ENCODE data around the gene ACOT12.

The ACOT12 gene

GRCh38 chr5:81398741-81399140 is 4.8 kb upstream of the ACOT12 start:
- Histone ChIP-seq H3K27me3 (ENCODE audit: control insufficient read depth, insufficient read depth, low read length) (peaks cover 13% of the 10 kb centered on the region), H3K4me3 (ENCODE audit: low read depth, low read length) (no peak overlapping the region), H3K9ac (ENCODE audit: low read length) (no peak overlapping the region), H3K36me3 (ENCODE audit: control insufficient read depth, insufficient read depth, low read length) (no peaks in the 10 kb centered on the region), H3K9me3 (ENCODE audit: control insufficient read depth, insufficient read depth, low read depth, low read length) (peaks cover 3% of the 10 kb centered on the region; the same call in 1 of the 2 replicates), H3K27ac (ENCODE audit: low read depth, low read length) (no peak overlapping the region), H3K4me1 (ENCODE audit: control insufficient read depth, insufficient read depth, low read length) (no peaks in the 10 kb centered on the region)

GRCh38 chr5:81397176-81397575 is 3.2 kb upstream of the ACOT12 start:
- H3K27ac ChIP-seq (ENCODE audit: low read depth, low read length) = no peak overlapping the region
- no peaks in the 10 kb centered on the region for H3K4me1 ChIP-seq (ENCODE audit: control insufficient read depth, insufficient read depth, low read length)
- peaks cover 3% of the 10 kb centered on the region; the same call in 1 of the 2 replicates for H3K9me3 ChIP-seq (ENCODE audit: control insufficient read depth, insufficient read depth, low read depth, low read length)
- no peaks in the 10 kb centered on the region for H3K36me3 ChIP-seq (ENCODE audit: control insufficient read depth, insufficient read depth, low read length)
- H3K4me3 ChIP-seq (ENCODE audit: low read depth, low read length) = no peak overlapping the region
- no peak overlapping the region for H3K9ac ChIP-seq (ENCODE audit: low read length)
- H3K27me3 ChIP-seq (ENCODE audit: control insufficient read depth, insufficient read depth, low read length) = peaks cover 20% of the 10 kb centered on the region

- Histone ChIP-seq H3K4me3 (ENCODE audit: low read depth, low read length) (no peak overlapping the region), H3K9ac (ENCODE audit: low read length) (no peak overlapping the region), H3K27ac (ENCODE audit: low read depth, low read length) (no peak overlapping the region), H3K4me1 (ENCODE audit: control insufficient read depth, insufficient read depth, low read length) (no peaks in the 10 kb centered on the region), H3K36me3 (ENCODE audit: control insufficient read depth, insufficient read depth, low read length) (no peaks in the 10 kb centered on the region), H3K9me3 (ENCODE audit: control insufficient read depth, insufficient read depth, low read depth, low read length) (peaks cover 3% of the 10 kb centered on the region; the same call in 1 of the 2 replicates), H3K27me3 (ENCODE audit: control insufficient read depth, insufficient read depth, low read length) (peaks cover 20% of the 10 kb centered on the region)
Observed at GRCh38 chr5:81395262-81395661, 1.3 kb upstream of the ACOT12 start.

GRCh38 chr5:81393430-81393782 is 528 bp downstream of the ACOT12 start:
- no peaks in the 10 kb centered on the region for H3K4me1 ChIP-seq (ENCODE audit: control insufficient read depth, insufficient read depth, low read length)
- H3K27me3 ChIP-seq (ENCODE audit: control insufficient read depth, insufficient read depth, low read length) = peaks cover 20% of the 10 kb centered on the region
- H3K27ac ChIP-seq (ENCODE audit: low read depth, low read length) = no peak overlapping the region
- H3K4me3 ChIP-seq (ENCODE audit: low read depth, low read length) = peak overlapping the region; percentile 56
- H3K36me3 ChIP-seq (ENCODE audit: control insufficient read depth, insufficient read depth, low read length) = no peaks in the 10 kb centered on the region
- no peak overlapping the region for H3K9ac ChIP-seq (ENCODE audit: low read length)
- H3K9me3 ChIP-seq (ENCODE audit: control insufficient read depth, insufficient read depth, low read depth, low read length) = peaks cover 3% of the 10 kb centered on the region; the same call in 1 of the 2 replicates

- Histone ChIP-seq H3K27ac (ENCODE audit: low read depth, low read length) (no peak overlapping the region), H3K36me3 (ENCODE audit: control insufficient read depth, insufficient read depth, low read length) (no peaks in the 10 kb centered on the region), H3K4me1 (ENCODE audit: control insufficient read depth, insufficient read depth, low read length) (no peaks in the 10 kb centered on the region)
Observed at GRCh38 chr5:81389025-81389424, 4.9 kb downstream of the ACOT12 start.

GRCh38 chr5:81388169-81388568 is 5.8 kb downstream of the ACOT12 start:
- H3K9ac ChIP-seq (ENCODE audit: low read length) = no peak overlapping the region
- H3K36me3 ChIP-seq (ENCODE audit: control insufficient read depth, insufficient read depth, low read length) = no peaks in the 10 kb centered on the region
- H3K27ac ChIP-seq (ENCODE audit: low read depth, low read length) = no peak overlapping the region
- no peaks in the 10 kb centered on the region for H3K9me3 ChIP-seq (ENCODE audit: control insufficient read depth, insufficient read depth, low read depth, low read length)
- no peaks in the 10 kb centered on the region for H3K4me1 ChIP-seq (ENCODE audit: control insufficient read depth, insufficient read depth, low read length)
- peaks cover 2% of the 10 kb centered on the region; the same call in 1 of the 2 replicates for H3K27me3 ChIP-seq (ENCODE audit: control insufficient read depth, insufficient read depth, low read length)
- H3K4me3 ChIP-seq (ENCODE audit: low read depth, low read length) = no peak overlapping the region

More at GRCh38 chr5:81389025-81389424, 4.9 kb downstream of the ACOT12 start:
- H3K4me3 ChIP-seq (ENCODE audit: low read depth, low read length) = no peak overlapping the region
- no peak overlapping the region for H3K9ac ChIP-seq (ENCODE audit: low read length)
- H3K9me3 ChIP-seq (ENCODE audit: control insufficient read depth, insufficient read depth, low read depth, low read length) = no peaks in the 10 kb centered on the region
- H3K27me3 ChIP-seq (ENCODE audit: control insufficient read depth, insufficient read depth, low read length) = peaks cover 7% of the 10 kb centered on the region

GRCh38 chr5:81383867-81384266 is 10.1 kb downstream of the ACOT12 start:
- Histone ChIP-seq H3K27ac (ENCODE audit: low read depth, low read length) (no peak overlapping the region), H3K9ac (ENCODE audit: low read length) (no peak overlapping the region), H3K4me1 (ENCODE audit: control insufficient read depth, insufficient read depth, low read length) (no peaks in the 10 kb centered on the region), H3K4me3 (ENCODE audit: low read depth, low read length) (no peak overlapping the region), H3K36me3 (ENCODE audit: control insufficient read depth, insufficient read depth, low read length) (no peaks in the 10 kb centered on the region), H3K9me3 (ENCODE audit: control insufficient read depth, insufficient read depth, low read depth, low read length) (no peaks in the 10 kb centered on the region), H3K27me3 (ENCODE audit: control insufficient read depth, insufficient read depth, low read length) (no peaks in the 10 kb centered on the region)

GRCh38 chr5:81371354-81371876 is 22.5 kb downstream of the ACOT12 start:
- no peaks in the 10 kb centered on the region for H3K27me3 ChIP-seq (ENCODE audit: control insufficient read depth, insufficient read depth, low read length)
- H3K4me3 ChIP-seq (ENCODE audit: low read depth, low read length) = no peak overlapping the region
- no peaks in the 10 kb centered on the region for H3K36me3 ChIP-seq (ENCODE audit: control insufficient read depth, insufficient read depth, low read length)
- H3K9ac ChIP-seq (ENCODE audit: low read length) = no peak overlapping the region
- H3K9me3 ChIP-seq (ENCODE audit: control insufficient read depth, insufficient read depth, low read depth, low read length) = no peaks in the 10 kb centered on the region
- H3K4me1 ChIP-seq (ENCODE audit: control insufficient read depth, insufficient read depth, low read length) = no peaks in the 10 kb centered on the region
- H3K27ac ChIP-seq (ENCODE audit: low read depth, low read length) = no peak overlapping the region

- Histone ChIP-seq H3K36me3 (ENCODE audit: control insufficient read depth, insufficient read depth, low read length) (no peaks in the 10 kb centered on the region), H3K9ac (ENCODE audit: low read length) (no peak overlapping the region), H3K27ac (ENCODE audit: low read depth, low read length) (no peak overlapping the region), H3K27me3 (ENCODE audit: control insufficient read depth, insufficient read depth, low read length) (no peaks in the 10 kb centered on the region), H3K9me3 (ENCODE audit: control insufficient read depth, insufficient read depth, low read depth, low read length) (no peaks in the 10 kb centered on the region), H3K4me1 (ENCODE audit: control insufficient read depth, insufficient read depth, low read length) (no peaks in the 10 kb centered on the region), H3K4me3 (ENCODE audit: low read depth, low read length) (no peak overlapping the region)
Observed at GRCh38 chr5:81370912-81371311, 23.0 kb downstream of the ACOT12 start.

- Histone ChIP-seq H3K9me3 (ENCODE audit: control insufficient read depth, insufficient read depth, low read depth, low read length) (no peaks in the 10 kb centered on the region), H3K36me3 (ENCODE audit: control insufficient read depth, insufficient read depth, low read length) (no peaks in the 10 kb centered on the region), H3K27me3 (ENCODE audit: control insufficient read depth, insufficient read depth, low read length) (no peaks in the 10 kb centered on the region), H3K9ac (ENCODE audit: low read length) (no peak overlapping the region), H3K4me3 (ENCODE audit: low read depth, low read length) (no peak overlapping the region), H3K27ac (ENCODE audit: low read depth, low read length) (no peak overlapping the region), H3K4me1 (ENCODE audit: control insufficient read depth, insufficient read depth, low read length) (no peaks in the 10 kb centered on the region)
Observed at GRCh38 chr5:81365541-81365940, 28.4 kb downstream of the ACOT12 start.

- Histone ChIP-seq H3K9ac (ENCODE audit: low read length) (no peak overlapping the region), H3K36me3 (ENCODE audit: control insufficient read depth, insufficient read depth, low read length) (no peaks in the 10 kb centered on the region), H3K9me3 (ENCODE audit: control insufficient read depth, insufficient read depth, low read depth, low read length) (no peaks in the 10 kb centered on the region), H3K4me1 (ENCODE audit: control insufficient read depth, insufficient read depth, low read length) (peaks cover 8% of the 10 kb centered on the region), H3K4me3 (ENCODE audit: low read depth, low read length) (no peak overlapping the region), H3K27ac (ENCODE audit: low read depth, low read length) (no peak overlapping the region), H3K27me3 (ENCODE audit: control insufficient read depth, insufficient read depth, low read length) (no peaks in the 10 kb centered on the region)
Observed at GRCh38 chr5:81363093-81363871, 30.7 kb downstream of the ACOT12 start.
